ENCODE measurements around the gene CD2AP.
"Not testable (repeated sequence)": the region's sequence is repeated elsewhere in the genome, so short reads cannot be mapped to it uniquely, and the experiment has no call there.

Gene CD2AP

GRCh38 chr6:47647188-47647587 is 169.6 kb downstream of the CD2AP start:
- Histone ChIP-seq H3K27me3 (ENCODE audit: insufficient read depth, low read length, poor library complexity) (no peaks in the 10 kb centered on the region), H3K4me2 (ENCODE audit: low read length) (no peak overlapping the region), H3K27ac (ENCODE audit: low read depth, low read length) (no peak overlapping the region), H3K4me1 (ENCODE audit: control insufficient read depth, low read depth, low read length) (no peaks in the 10 kb centered on the region), H3K79me1 (ENCODE audit: low read length) (no peaks in the 10 kb centered on the region), H2BK120ac (ENCODE audit: low read depth, low read length) (no peak overlapping the region), H3K9ac (ENCODE audit: low read length) (no peak overlapping the region), H3K4me3 (ENCODE audit: low read length) (no peak overlapping the region), H2AK5ac (ENCODE audit: low read length) (no peak overlapping the region), H3K18ac (ENCODE audit: low read length) (no peak overlapping the region), H2BK5ac (ENCODE audit: low read length) (no peak overlapping the region), H3K56ac (ENCODE audit: low read length) (no peak overlapping the region), H2BK15ac (replicated peaks; ENCODE audit: low read depth) (peak overlapping the region; percentile 57), H3K79me2 (ENCODE audit: control insufficient read depth, insufficient read depth, low read length) (no peaks in the 10 kb centered on the region), H3K36me3 (ENCODE audit: control insufficient read depth, insufficient read depth, low read length) (no peaks in the 10 kb centered on the region), H4K5ac (ENCODE audit: low read length) (no peak overlapping the region), H3K4ac (ENCODE audit: low read depth, low read length) (no peak overlapping the region), H4K8ac (ENCODE audit: low read depth, low read length) (no peak overlapping the region), H3K23ac (ENCODE audit: low read length) (no peak overlapping the region)
- no peak for DNase-seq
- no CpG with 5 or more reads among the region's 1 CpG for WGBS (ENCODE audit: extremely low coverage, insufficient coverage, low lambda C conversion rate)

GRCh38 chr6:47647626-47648025 is 170.0 kb downstream of the CD2AP start:
- H3K4me1 ChIP-seq (ENCODE audit: control insufficient read depth, low read depth, low read length); H4K5ac ChIP-seq (ENCODE audit: low read length); H3K4me2 ChIP-seq (ENCODE audit: low read length); H2BK120ac ChIP-seq (ENCODE audit: low read depth, low read length); H4K8ac ChIP-seq (ENCODE audit: low read depth, low read length); H3K23ac ChIP-seq (ENCODE audit: low read length); H2BK5ac ChIP-seq (ENCODE audit: low read length); H3K4ac ChIP-seq (ENCODE audit: low read depth, low read length); H3K79me1 ChIP-seq (ENCODE audit: low read length); H2AK5ac ChIP-seq (ENCODE audit: low read length); H3K4me3 ChIP-seq (ENCODE audit: low read length); H3K79me2 ChIP-seq (ENCODE audit: control insufficient read depth, insufficient read depth, low read length); H3K27me3 ChIP-seq (ENCODE audit: insufficient read depth, low read length, poor library complexity); H3K27ac ChIP-seq (ENCODE audit: low read depth, low read length); DNase-seq; H3K36me3 ChIP-seq (ENCODE audit: control insufficient read depth, insufficient read depth, low read length); H2BK15ac ChIP-seq (replicated peaks; ENCODE audit: low read depth); H3K56ac ChIP-seq (ENCODE audit: low read length); H3K18ac ChIP-seq (ENCODE audit: low read length); H3K9ac ChIP-seq (ENCODE audit: low read length): not testable (repeated sequence)
- WGBS (ENCODE audit: extremely low coverage, insufficient coverage, low lambda C conversion rate): no CpG with 5 or more reads among the region's 4 CpGs

- H4K5ac ChIP-seq (ENCODE audit: low read length): no peak overlapping the region
- no peaks in the 10 kb centered on the region for H3K4me1 ChIP-seq (ENCODE audit: control insufficient read depth, low read depth, low read length)
- H3K56ac ChIP-seq (ENCODE audit: low read length): no peak overlapping the region
- H3K27ac ChIP-seq (ENCODE audit: low read depth, low read length): no peak overlapping the region
- no peak overlapping the region for H3K4me2 ChIP-seq (ENCODE audit: low read length)
- no peak for DNase-seq
- no peaks in the 10 kb centered on the region for H3K36me3 ChIP-seq (ENCODE audit: control insufficient read depth, insufficient read depth, low read length)
- H4K8ac ChIP-seq (ENCODE audit: low read depth, low read length): no peak overlapping the region
- no peaks in the 10 kb centered on the region for H3K27me3 ChIP-seq (ENCODE audit: insufficient read depth, low read length, poor library complexity)
- H2AK5ac ChIP-seq (ENCODE audit: low read length): no peak overlapping the region
- H3K79me2 ChIP-seq (ENCODE audit: control insufficient read depth, insufficient read depth, low read length): no peaks in the 10 kb centered on the region
- H2BK120ac ChIP-seq (ENCODE audit: low read depth, low read length): no peak overlapping the region
- no peak overlapping the region for H2BK15ac ChIP-seq (replicated peaks; ENCODE audit: low read depth)
- H3K4me3 ChIP-seq (ENCODE audit: low read length): no peak overlapping the region
- H3K79me1 ChIP-seq (ENCODE audit: low read length): no peaks in the 10 kb centered on the region
- H3K18ac ChIP-seq (ENCODE audit: low read length): no peak overlapping the region
- H3K9ac ChIP-seq (ENCODE audit: low read length): no peak overlapping the region
- H3K4ac ChIP-seq (ENCODE audit: low read depth, low read length): no peak overlapping the region
- no peak overlapping the region for H2BK5ac ChIP-seq (ENCODE audit: low read length)
- WGBS (ENCODE audit: extremely low coverage, insufficient coverage, low lambda C conversion rate): no CpG with 5 or more reads among the region's 2 CpGs
- H3K23ac ChIP-seq (ENCODE audit: low read length): no peak overlapping the region
Measured at GRCh38 chr6:47648031-47648430, 170.4 kb downstream of the CD2AP start.

- Histone ChIP-seq H3K18ac (ENCODE audit: low read length) (no peak overlapping the region), H4K8ac (ENCODE audit: low read depth, low read length) (no peak overlapping the region), H3K27ac (ENCODE audit: low read depth, low read length) (no peak overlapping the region), H4K5ac (ENCODE audit: low read length) (no peak overlapping the region), H3K56ac (ENCODE audit: low read length) (no peak overlapping the region), H2BK15ac (replicated peaks; ENCODE audit: low read depth) (no peak overlapping the region), H3K27me3 (ENCODE audit: insufficient read depth, low read length, poor library complexity) (no peaks in the 10 kb centered on the region), H3K4me3 (ENCODE audit: low read length) (no peak overlapping the region), H3K36me3 (ENCODE audit: control insufficient read depth, insufficient read depth, low read length) (no peaks in the 10 kb centered on the region), H2BK120ac (ENCODE audit: low read depth, low read length) (no peak overlapping the region), H2BK5ac (ENCODE audit: low read length) (no peak overlapping the region), H3K4ac (ENCODE audit: low read depth, low read length) (no peak overlapping the region), H3K79me1 (ENCODE audit: low read length) (no peaks in the 10 kb centered on the region), H3K4me1 (ENCODE audit: control insufficient read depth, low read depth, low read length) (peaks cover under 1% of the 10 kb centered on the region), H2AK5ac (ENCODE audit: low read length) (no peak overlapping the region), H3K9ac (ENCODE audit: low read length) (no peak overlapping the region), H3K23ac (ENCODE audit: low read length) (no peak overlapping the region), H3K79me2 (ENCODE audit: control insufficient read depth, insufficient read depth, low read length) (no peaks in the 10 kb centered on the region), H3K4me2 (ENCODE audit: low read length) (no peak overlapping the region)
- DNase-seq: no peak
- WGBS (ENCODE audit: extremely low coverage, insufficient coverage, low lambda C conversion rate): no CpG with 5 or more reads among the region's 3 CpGs
Measured at GRCh38 chr6:47650553-47651432, 173.2 kb downstream of the CD2AP start.

- Histone ChIP-seq H2BK120ac (ENCODE audit: low read depth, low read length) (no peak overlapping the region), H3K23ac (ENCODE audit: low read length) (no peak overlapping the region), H3K56ac (ENCODE audit: low read length) (no peak overlapping the region), H3K9ac (ENCODE audit: low read length) (no peak overlapping the region), H4K5ac (ENCODE audit: low read length) (no peak overlapping the region), H3K79me1 (ENCODE audit: low read length) (no peaks in the 10 kb centered on the region), H2BK5ac (ENCODE audit: low read length) (no peak overlapping the region), H3K27me3 (ENCODE audit: insufficient read depth, low read length, poor library complexity) (no peaks in the 10 kb centered on the region), H4K8ac (ENCODE audit: low read depth, low read length) (no peak overlapping the region), H2AK5ac (ENCODE audit: low read length) (no peak overlapping the region), H3K79me2 (ENCODE audit: control insufficient read depth, insufficient read depth, low read length) (no peaks in the 10 kb centered on the region), H3K4me3 (ENCODE audit: low read length) (no peak overlapping the region), H2BK15ac (replicated peaks; ENCODE audit: low read depth) (no peak overlapping the region), H3K18ac (ENCODE audit: low read length) (no peak overlapping the region), H3K4me1 (ENCODE audit: control insufficient read depth, low read depth, low read length) (peaks cover 5% of the 10 kb centered on the region), H3K36me3 (ENCODE audit: control insufficient read depth, insufficient read depth, low read length) (no peaks in the 10 kb centered on the region), H3K4ac (ENCODE audit: low read depth, low read length) (no peak overlapping the region), H3K4me2 (ENCODE audit: low read length) (no peak overlapping the region), H3K27ac (ENCODE audit: low read depth, low read length) (no peak overlapping the region)
- no peak for DNase-seq
- no CpG with 5 or more reads among the region's 6 CpGs for WGBS (ENCODE audit: extremely low coverage, insufficient coverage, low lambda C conversion rate)
Measured at GRCh38 chr6:47651505-47651944, 173.9 kb downstream of the CD2AP start.

- Histone ChIP-seq H2AK5ac (ENCODE audit: low read length) (no peak overlapping the region), H3K9ac (ENCODE audit: low read length) (no peak overlapping the region), H3K56ac (ENCODE audit: low read length) (no peak overlapping the region), H2BK15ac (replicated peaks; ENCODE audit: low read depth) (no peak overlapping the region), H3K4me3 (ENCODE audit: low read length) (no peak overlapping the region), H3K18ac (ENCODE audit: low read length) (no peak overlapping the region), H3K4me1 (ENCODE audit: control insufficient read depth, low read depth, low read length) (peaks cover 5% of the 10 kb centered on the region), H3K27ac (ENCODE audit: low read depth, low read length) (no peak overlapping the region), H4K8ac (ENCODE audit: low read depth, low read length) (no peak overlapping the region), H3K36me3 (ENCODE audit: control insufficient read depth, insufficient read depth, low read length) (no peaks in the 10 kb centered on the region), H3K4ac (ENCODE audit: low read depth, low read length) (no peak overlapping the region), H4K5ac (ENCODE audit: low read length) (no peak overlapping the region), H3K27me3 (ENCODE audit: insufficient read depth, low read length, poor library complexity) (no peaks in the 10 kb centered on the region), H2BK5ac (ENCODE audit: low read length) (no peak overlapping the region), H3K23ac (ENCODE audit: low read length) (no peak overlapping the region), H3K4me2 (ENCODE audit: low read length) (no peak overlapping the region), H3K79me1 (ENCODE audit: low read length) (no peaks in the 10 kb centered on the region), H3K79me2 (ENCODE audit: control insufficient read depth, insufficient read depth, low read length) (no peaks in the 10 kb centered on the region), H2BK120ac (ENCODE audit: low read depth, low read length) (no peak overlapping the region)
- no CpG with 5 or more reads among the region's 5 CpGs for WGBS (ENCODE audit: extremely low coverage, insufficient coverage, low lambda C conversion rate)
- DNase-seq: no peak
Measured at GRCh38 chr6:47653706-47654105, 176.1 kb downstream of the CD2AP start.

Measured in mesendoderm (in vitro differentiated cells).